ENCODE measurements around the gene GPR162.

Gene GPR162

DNA sequence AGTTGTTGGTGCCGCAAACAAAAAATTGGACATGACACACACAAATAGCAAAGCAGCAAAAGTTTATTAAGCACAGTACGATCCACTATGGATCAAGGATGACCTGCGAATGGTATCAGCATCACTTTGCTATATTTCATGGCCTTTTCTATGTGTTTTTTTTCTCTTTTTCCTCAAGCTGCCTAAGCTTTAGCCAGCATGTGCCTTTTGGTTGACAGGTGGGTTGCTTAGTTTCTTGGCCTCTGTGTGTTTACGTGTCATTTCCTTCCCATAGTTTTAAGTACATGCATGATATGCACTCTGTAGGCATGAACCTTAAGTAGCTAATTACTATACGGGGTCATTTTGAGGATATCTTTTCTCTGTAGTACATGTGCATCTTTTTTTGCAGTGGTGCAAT, 22.5 kb upstream of the GPR162 start:
- Histone ChIP-seq H3K27me3 (ENCODE audit: insufficient read depth, low read depth, severe bottlenecking) (no peaks in the 10 kb centered on the region), H3K27ac (no peak overlapping the region), H3K36me3 (no peaks in the 10 kb centered on the region), H3K4me3 (ENCODE audit: low read depth, low read length) (no peak overlapping the region), H3K9me3 (ENCODE audit: severe bottlenecking) (peaks cover 2% of the 10 kb centered on the region)
- TF ChIP-seq, protein P1, sequence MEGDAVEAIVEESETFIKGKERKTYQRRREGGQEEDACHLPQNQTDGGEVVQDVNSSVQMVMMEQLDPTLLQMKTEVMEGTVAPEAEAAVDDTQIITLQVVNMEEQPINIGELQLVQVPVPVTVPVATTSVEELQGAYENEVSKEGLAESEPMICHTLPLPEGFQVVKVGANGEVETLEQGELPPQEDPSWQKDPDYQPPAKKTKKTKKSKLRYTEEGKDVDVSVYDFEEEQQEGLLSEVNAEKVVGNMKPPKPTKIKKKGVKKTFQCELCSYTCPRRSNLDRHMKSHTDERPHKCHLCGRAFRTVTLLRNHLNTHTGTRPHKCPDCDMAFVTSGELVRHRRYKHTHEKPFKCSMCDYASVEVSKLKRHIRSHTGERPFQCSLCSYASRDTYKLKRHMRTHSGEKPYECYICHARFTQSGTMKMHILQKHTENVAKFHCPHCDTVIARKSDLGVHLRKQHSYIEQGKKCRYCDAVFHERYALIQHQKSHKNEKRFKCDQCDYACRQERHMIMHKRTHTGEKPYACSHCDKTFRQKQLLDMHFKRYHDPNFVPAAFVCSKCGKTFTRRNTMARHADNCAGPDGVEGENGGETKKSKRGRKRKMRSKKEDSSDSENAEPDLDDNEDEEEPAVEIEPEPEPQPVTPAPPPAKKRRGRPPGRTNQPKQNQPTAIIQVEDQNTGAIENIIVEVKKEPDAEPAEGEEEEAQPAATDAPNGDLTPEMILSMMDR (IDR thresholded peaks at IDR 0.05; ENCODE audit: low read depth, low read length): no peak
- no peak for DNase-seq

DNA sequence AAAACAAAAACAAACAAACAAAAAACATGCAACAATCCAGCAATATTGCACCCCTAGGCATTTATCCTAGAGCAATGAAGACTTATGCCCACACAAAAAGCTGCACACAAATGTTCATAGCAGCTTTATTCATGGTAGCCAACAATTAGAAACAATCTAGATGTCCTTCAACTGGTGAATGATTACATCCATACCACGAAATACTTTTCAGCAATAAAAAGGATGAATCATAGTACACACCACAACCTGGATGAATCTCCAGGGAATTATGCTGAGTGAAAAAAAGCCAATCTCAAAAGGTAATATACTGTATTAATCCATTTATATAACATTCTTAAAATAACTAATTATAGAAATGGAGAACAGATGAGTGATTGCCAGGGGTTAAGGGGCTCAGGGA, 14.5 kb upstream of the GPR162 start:
- no peak for DNase-seq
- H3K4me3 ChIP-seq (ENCODE audit: low read depth, low read length): no peak overlapping the region
- H3K9me3 ChIP-seq (ENCODE audit: severe bottlenecking): peaks cover 2% of the 10 kb centered on the region
- H3K27ac ChIP-seq: no peak overlapping the region
- TF ChIP-seq, protein P1 (IDR thresholded peaks at IDR 0.05; ENCODE audit: low read depth, low read length): no peak
- no peaks in the 10 kb centered on the region for H3K27me3 ChIP-seq (ENCODE audit: insufficient read depth, low read depth, severe bottlenecking)
- no peaks in the 10 kb centered on the region for H3K36me3 ChIP-seq

DNA sequence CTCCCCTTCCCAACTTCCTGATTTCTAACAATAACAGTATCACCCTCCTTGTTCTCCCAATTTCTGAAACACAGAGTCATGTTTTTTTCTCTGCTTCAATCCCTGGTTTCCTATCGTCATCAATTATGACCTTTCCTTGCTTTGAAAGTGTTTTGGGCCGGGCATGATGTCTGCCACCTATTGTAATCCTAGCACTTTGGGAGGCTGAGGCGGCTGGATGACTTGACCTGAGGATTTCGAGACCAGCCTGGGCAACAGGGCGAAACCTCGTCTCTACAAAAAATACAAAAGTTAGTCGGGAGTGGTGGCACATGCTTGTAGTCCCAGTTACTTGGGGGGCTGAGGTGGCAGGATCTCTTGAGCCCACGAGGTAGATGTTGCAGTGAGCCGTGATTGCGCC, 12.6 kb upstream of the GPR162 start:
- DNase-seq: no peak
- H3K9me3 ChIP-seq (ENCODE audit: severe bottlenecking): no peaks in the 10 kb centered on the region

GRCh38 chr12:6810758-6811157, 10.9 kb upstream of the GPR162 start:
- no peaks in the 10 kb centered on the region for H3K36me3 ChIP-seq
- DNase-seq: no peak
- TF ChIP-seq, protein P1 (IDR thresholded peaks at IDR 0.05; ENCODE audit: low read depth, low read length): no peak
- H3K4me3 ChIP-seq (ENCODE audit: low read depth, low read length): no peak overlapping the region
- H3K27me3 ChIP-seq (ENCODE audit: insufficient read depth, low read depth, severe bottlenecking): no peaks in the 10 kb centered on the region
- H3K9me3 ChIP-seq (ENCODE audit: severe bottlenecking): no peaks in the 10 kb centered on the region
- no peak overlapping the region for H3K27ac ChIP-seq

More for the DNA sequence above, 12.6 kb upstream of the GPR162 start:
- Histone ChIP-seq H3K36me3 (no peaks in the 10 kb centered on the region), H3K4me3 (ENCODE audit: low read depth, low read length) (no peak overlapping the region), H3K27ac (no peak overlapping the region), H3K27me3 (ENCODE audit: insufficient read depth, low read depth, severe bottlenecking) (no peaks in the 10 kb centered on the region)
- TF ChIP-seq, protein P1 (IDR thresholded peaks at IDR 0.05; ENCODE audit: low read depth, low read length): no peak

DNA sequence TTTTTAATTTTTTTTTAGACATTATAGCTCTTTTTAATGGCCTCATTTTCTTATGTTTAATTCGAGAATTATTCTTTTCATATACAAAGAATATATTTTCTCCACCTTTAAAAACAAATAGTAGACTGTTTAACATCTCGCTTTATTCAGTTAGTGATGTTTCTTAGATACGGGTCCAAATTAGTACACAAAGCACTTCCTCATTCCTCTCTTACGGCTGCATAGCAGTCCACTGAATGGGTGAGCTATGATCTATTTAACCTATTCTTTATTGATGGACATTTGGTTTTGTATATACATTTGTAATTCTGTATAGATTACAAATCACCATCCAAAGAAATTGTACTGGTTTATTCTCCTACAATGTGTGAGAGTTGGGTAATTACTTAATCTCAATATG, 8.3 kb upstream of the GPR162 start:
- Histone ChIP-seq H3K4me3 (ENCODE audit: low read depth, low read length) (no peak overlapping the region), H3K27ac (no peak overlapping the region), H3K27me3 (ENCODE audit: insufficient read depth, low read depth, severe bottlenecking) (no peaks in the 10 kb centered on the region), H3K36me3 (no peaks in the 10 kb centered on the region), H3K9me3 (ENCODE audit: severe bottlenecking) (no peaks in the 10 kb centered on the region)
- TF ChIP-seq, protein P1 (IDR thresholded peaks at IDR 0.05; ENCODE audit: low read depth, low read length): no peak
- DNase-seq: no peak

- no peaks in the 10 kb centered on the region for H3K36me3 ChIP-seq
- H3K27ac ChIP-seq: no peak overlapping the region
- no peak overlapping the region for H3K4me3 ChIP-seq (ENCODE audit: low read depth, low read length)
- TF ChIP-seq, protein P1 (IDR thresholded peaks at IDR 0.05; ENCODE audit: low read depth, low read length): no peak
- no peaks in the 10 kb centered on the region for H3K27me3 ChIP-seq (ENCODE audit: insufficient read depth, low read depth, severe bottlenecking)
- H3K9me3 ChIP-seq (ENCODE audit: severe bottlenecking): no peaks in the 10 kb centered on the region
- no peak for DNase-seq
Measured at GRCh38 chr12:6816598-6816997, 5.0 kb upstream of the GPR162 start.

Data from WERI-Rb-1 (cell line).